ENCODE data around the gene NCBP2.
"Not testable (repeated sequence)": the region's sequence is repeated elsewhere in the genome, so short reads cannot be mapped to it uniquely, and the experiment has no call there.

Gene NCBP2

GRCh38 chr3:196967412-196968232 is 25.3 kb upstream of the NCBP2 start:
- DNase-seq: no peak

- DNase-seq: no peak
Measured at GRCh38 chr3:196966526-196967401, 24.4 kb upstream of the NCBP2 start.

- DNase-seq: no peak
Measured at GRCh38 chr3:196965804-196966173, 23.5 kb upstream of the NCBP2 start.

- no peak for DNase-seq
Measured at GRCh38 chr3:196965112-196965803, 22.9 kb upstream of the NCBP2 start.

GRCh38 chr3:196963631-196963953 is 21.3 kb upstream of the NCBP2 start:
- no peak for DNase-seq

- no peak for DNase-seq
Measured at GRCh38 chr3:196962930-196963630, 20.8 kb upstream of the NCBP2 start.

GRCh38 chr3:196962108-196962929 is 20.0 kb upstream of the NCBP2 start:
- DNase-seq: no peak

- DNase-seq: no peak
Measured at GRCh38 chr3:196954832-196955231, 12.5 kb upstream of the NCBP2 start.

- DNase-seq: no peak
Measured at GRCh38 chr3:196951371-196951770, 9.0 kb upstream of the NCBP2 start.

- DNase-seq: no peak
Measured at GRCh38 chr3:196949750-196950149, 7.4 kb upstream of the NCBP2 start.

GRCh38 chr3:196949285-196949619 is 6.9 kb upstream of the NCBP2 start:
- no peak for DNase-seq

GRCh38 chr3:196948442-196949284 is 6.3 kb upstream of the NCBP2 start:
- no peak for DNase-seq

GRCh38 chr3:196947860-196948441 is 5.6 kb upstream of the NCBP2 start:
- DNase-seq: no peak

GRCh38 chr3:196947136-196947859 is 5.0 kb upstream of the NCBP2 start:
- no peak for DNase-seq

GRCh38 chr3:196944037-196944790 is 1.9 kb upstream of the NCBP2 start:
- DNase-seq: not testable (repeated sequence)

- DNase-seq: no peak
Measured at GRCh38 chr3:196942915-196943277, 568 bp upstream of the NCBP2 start.

- peak; percentile 76 for DNase-seq
Measured at GRCh38 chr3:196941729-196942225, 551 bp downstream of the NCBP2 start.

- DNase-seq: no peak
Measured at GRCh38 chr3:196938576-196938975, 3.8 kb downstream of the NCBP2 start.

- no peak for DNase-seq
Measured at GRCh38 chr3:196938124-196938523, 4.2 kb downstream of the NCBP2 start.
